T-helper 17 cell (primary cell): ENCODE results near the gene PLCG2. TPM values are rescaled to one million over a fixed set of nuclear protein-coding genes. Genes with fewer than 3 reads are reported as not detected.
"Not testable (repeated sequence)": the region's sequence is repeated elsewhere in the genome, so short reads cannot be mapped to it uniquely, and the experiment has no call there.

ENCODE experiments used
- ATAC-seq: fragments of 150-1000 bp; cut with Tn5 transposase; 2 replicates; pipeline ENCODE4 v1.10.0; 2021; ENCODE audit warnings: mild to moderate bottlenecking, moderate library complexity
- DNase-seq, 3 donors: peaks; one replicate each; pipeline versions ENCODE4 v3.0.0 to v3.0.0-alpha.2; 2020 to 2021
- H3K9me3 ChIP-seq: one replicate; pipeline ENCODE4 v1.7.0; 2013; ENCODE audit warnings: low read length, mild to moderate bottlenecking; ENCODE audit not compliant: control insufficient read depth, poor library complexity, severe bottlenecking
- H3K27ac Mint-ChIP-seq: one replicate; pipeline ENCODE4 v1.8.0; 2022; ENCODE audit warnings: mild to moderate bottlenecking, moderate library complexity, mixed read lengths
- H3K27me3 Mint-ChIP-seq: one replicate; pipeline ENCODE4 v1.8.0; 2022; ENCODE audit warnings: mixed read lengths
- H3K36me3 Mint-ChIP-seq: one replicate; pipeline ENCODE4 v1.8.0; 2022; ENCODE audit warnings: low read depth, mixed read lengths
- H3K4me1 Mint-ChIP-seq: one replicate; pipeline ENCODE4 v1.8.0; 2022; ENCODE audit warnings: mild to moderate bottlenecking, mixed read lengths
- H3K4me3 Mint-ChIP-seq: one replicate; pipeline ENCODE4 v1.8.0; 2022; ENCODE audit warnings: mild to moderate bottlenecking, moderate library complexity, mixed read lengths
- total RNA-seq, 4 donors: library from RNA in 2 of 4; stranded (reverse) in 2 of 4; gene quantifications; one replicate each; pipeline ENCODE4 v1.2.3 and lab custom pipeline; 2022 to 2026

PLCG2 gene
- total RNA-seq, 2 donors from 2014 or later = 4.2 to 16.2 TPM

DNA sequence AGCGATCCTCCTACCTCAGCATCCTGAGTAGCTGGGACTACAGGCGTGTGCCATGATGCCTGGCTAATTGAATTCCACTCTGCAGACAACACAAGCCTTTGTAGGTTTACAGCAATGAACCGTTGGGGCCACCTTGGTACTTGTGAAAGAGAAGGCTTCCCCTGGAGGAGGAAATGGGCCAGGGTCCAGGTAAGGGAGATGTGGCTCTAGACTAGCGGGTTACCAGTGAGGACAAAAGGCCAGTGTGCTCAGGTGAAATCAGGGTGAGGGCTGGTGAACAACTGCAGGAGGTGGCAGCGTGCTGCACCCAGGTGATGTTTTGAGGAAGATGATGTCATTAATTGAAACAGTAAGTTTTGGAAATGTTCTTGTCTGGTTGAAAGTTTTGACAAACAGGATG, 225.5 kb downstream of the PLCG2 start:
- H3K27ac Mint-ChIP-seq = no peak overlapping the region
- no peak overlapping the region for H3K4me3 Mint-ChIP-seq
- peaks cover 16% of the 10 kb centered on the region for H3K4me1 Mint-ChIP-seq
- H3K27me3 Mint-ChIP-seq = no peaks in the 10 kb centered on the region
- DNase-seq (no peak), ATAC-seq (no peak)
- H3K36me3 Mint-ChIP-seq = no peaks in the 10 kb centered on the region
- no peaks in the 10 kb centered on the region for H3K9me3 ChIP-seq

GRCh38 chr16:82005027-82005830, 226.1 kb downstream of the PLCG2 start:
- no peak overlapping the region for H3K27ac Mint-ChIP-seq
- no peaks in the 10 kb centered on the region for H3K36me3 Mint-ChIP-seq
- ATAC-seq (no peak), DNase-seq (no peak)
- no peak overlapping the region for H3K4me3 Mint-ChIP-seq
- peaks cover 16% of the 10 kb centered on the region for H3K4me1 Mint-ChIP-seq
- no peaks in the 10 kb centered on the region for H3K9me3 ChIP-seq
- H3K27me3 Mint-ChIP-seq = no peaks in the 10 kb centered on the region

- Mint-ChIP-seq H3K4me1 (peaks cover 22% of the 10 kb centered on the region), H3K4me3 (no peak overlapping the region), H3K36me3 (no peaks in the 10 kb centered on the region), H3K27me3 (no peaks in the 10 kb centered on the region), H3K27ac (peak overlapping the region; percentile 39)
- no peaks in the 10 kb centered on the region for H3K9me3 ChIP-seq
- ATAC-seq (no peak), DNase-seq (no peak)
Measured at GRCh38 chr16:82006036-82006435, 226.9 kb downstream of the PLCG2 start.

DNA sequence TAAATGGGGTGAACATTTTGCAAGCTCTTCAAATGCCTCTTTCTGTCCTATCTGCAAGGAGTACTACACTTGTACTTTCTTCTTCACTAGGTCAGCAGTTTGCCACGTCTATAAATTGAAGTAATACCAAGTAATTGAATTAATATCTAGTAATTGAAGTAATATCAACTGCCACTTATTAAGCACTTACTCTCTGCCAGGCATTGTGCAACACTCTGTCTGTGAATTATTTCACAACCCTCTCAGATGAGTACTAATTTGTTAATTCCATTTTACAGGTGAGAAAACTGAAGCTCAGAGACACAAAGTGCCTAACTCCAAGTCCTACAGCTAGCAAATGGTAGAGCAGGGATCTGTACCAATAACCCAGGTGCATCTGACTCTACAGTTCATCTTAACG, 228.1 kb downstream of the PLCG2 start:
- H3K4me3 Mint-ChIP-seq = no peak overlapping the region
- no peaks in the 10 kb centered on the region for H3K9me3 ChIP-seq
- DNase-seq (no peak), ATAC-seq (no peak)
- no peaks in the 10 kb centered on the region for H3K27me3 Mint-ChIP-seq
- no peak overlapping the region for H3K27ac Mint-ChIP-seq
- H3K36me3 Mint-ChIP-seq = no peaks in the 10 kb centered on the region
- peaks cover 26% of the 10 kb centered on the region for H3K4me1 Mint-ChIP-seq

DNA sequence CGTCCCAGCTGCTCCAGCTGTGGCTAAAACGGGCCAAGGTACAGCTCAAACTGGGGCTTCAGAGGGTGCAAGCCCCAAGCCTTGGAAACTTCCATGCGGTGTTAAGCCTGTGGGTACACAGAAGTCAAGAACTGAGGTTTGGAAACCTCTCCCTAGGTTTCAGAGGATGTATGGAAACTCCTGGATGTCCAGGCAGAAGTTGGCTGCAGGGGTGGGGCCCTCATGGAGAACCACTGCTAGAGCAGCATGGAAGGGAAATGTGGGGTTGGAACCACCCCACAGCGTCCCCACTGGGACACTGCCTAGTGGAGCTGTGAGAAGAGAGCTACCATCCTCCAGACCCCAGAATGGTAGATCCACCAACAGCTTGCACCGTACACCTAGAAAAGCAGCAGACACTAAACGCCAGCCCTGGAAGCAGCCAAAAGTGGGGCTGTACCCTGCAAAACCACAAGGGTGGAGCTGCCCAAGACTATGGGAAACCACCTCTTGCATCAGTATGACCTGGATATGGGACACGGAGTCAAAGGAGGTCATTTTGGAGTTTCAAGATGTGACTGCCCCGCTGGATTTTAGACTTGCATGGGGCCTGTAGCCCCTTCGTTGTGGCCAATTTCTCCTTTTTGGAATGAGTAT, 230.0 kb downstream of the PLCG2 start:
- DNase-seq = no peak
- no peaks in the 10 kb centered on the region for H3K36me3 Mint-ChIP-seq

GRCh38 chr16:82009789-82010188, 230.7 kb downstream of the PLCG2 start:
- not testable (repeated sequence) for H3K36me3 Mint-ChIP-seq, H3K9me3 ChIP-seq, H3K4me3 Mint-ChIP-seq, DNase-seq, ATAC-seq, H3K27ac Mint-ChIP-seq, H3K27me3 Mint-ChIP-seq
- peaks cover 20% of the 10 kb centered on the region for H3K4me1 Mint-ChIP-seq

More for the DNA sequence above, 230.0 kb downstream of the PLCG2 start:
- Mint-ChIP-seq H3K27me3 (no peaks in the 10 kb centered on the region), H3K27ac (no peak overlapping the region), H3K4me1 (peaks cover 24% of the 10 kb centered on the region), H3K4me3 (peak overlapping the region; percentile 34)
- H3K9me3 ChIP-seq = no peaks in the 10 kb centered on the region
- ATAC-seq = no peak

- no peak for DNase-seq
- H3K36me3 Mint-ChIP-seq = no peaks in the 10 kb centered on the region
- H3K4me1 Mint-ChIP-seq = peaks cover 14% of the 10 kb centered on the region
- peaks cover under 1% of the 10 kb centered on the region for H3K27me3 Mint-ChIP-seq
- ATAC-seq = no peak
- no peaks in the 10 kb centered on the region for H3K9me3 ChIP-seq
- peak overlapping the region; percentile 86 for H3K4me3 Mint-ChIP-seq
- H3K27ac Mint-ChIP-seq = peak overlapping the region; percentile 87
Measured at GRCh38 chr16:82010649-82011048, 231.6 kb downstream of the PLCG2 start.

DNA sequence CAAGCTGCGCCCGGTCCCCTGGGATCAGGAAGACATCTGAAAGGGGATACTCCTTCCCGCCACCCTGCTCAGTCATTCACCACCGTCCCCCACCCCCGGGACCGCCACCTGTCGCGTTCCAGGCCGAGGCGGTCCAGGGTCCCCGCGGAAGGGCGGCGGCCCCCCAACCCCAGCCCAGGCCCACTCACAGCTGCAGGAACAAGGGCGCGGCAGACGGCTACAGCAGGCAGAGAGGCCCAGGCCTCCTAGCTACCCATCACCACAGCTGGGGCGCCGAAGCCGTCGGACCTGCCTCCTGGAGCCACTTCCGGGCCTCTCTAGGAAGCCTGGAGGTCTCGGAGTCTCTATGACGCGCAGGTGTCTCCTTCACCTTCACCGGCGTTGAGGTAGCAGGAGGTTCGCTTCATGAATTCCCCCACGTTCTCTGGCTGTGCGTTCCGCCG, 232.1 kb downstream of the PLCG2 start, which contains the start of gene SDR42E1:
Gene SDR42E1 (minus strand): TSS at position 272 of the 443 bp plus-strand sequence. CDS start 10,612 bp downstream, outside the sequence.
- Mint-ChIP-seq H3K27me3 (peaks cover 6% of the 10 kb centered on the region), H3K4me1 (peaks cover 13% of the 10 kb centered on the region), H3K27ac (peak within 1 kb of the TSS; percentile 87), H3K4me3 (peak within 1 kb of the TSS; percentile 86), H3K36me3 (no peaks in the 10 kb centered on the region)
- DNase-seq = peak; percentile 28 to 61 (median 39)
- H3K9me3 ChIP-seq = no peaks in the 10 kb centered on the region
- ATAC-seq = peak; percentile 94

Other genes with a start within 250 kb of the PLCG2 start
- 1 to 10 TPM; 4.9 TPM for gene SDR42E1, start 232.2 kb downstream of the PLCG2 start, total RNA-seq